H1 (cell line): ENCODE results near the gene RASAL1. TPM values are rescaled to one million over a fixed set of nuclear protein-coding genes. Genes with fewer than 3 reads are reported as not detected.

Experiments
- CHD7 ChIP-seq: fragments of 300-600 bp; sonication (generic); IDR thresholded peaks from 2 replicates; pipeline ENCODE4 v1.7.1; 2012; ENCODE audit warnings: low read length, moderate library complexity, mild to moderate bottlenecking, inconsistent platforms; ENCODE audit not compliant: insufficient replicate concordance
- EP300 ChIP-seq, 2 experiments: IDR thresholded peaks; 1 replicate in 1 of 2; 2 replicates in 1 of 2; pipeline ENCODE4 v1.6.1; 2011 to 2012; ENCODE audit warnings: low read depth in 2 of 2, low read length in 2 of 2, mild to moderate bottlenecking in 2 of 2, borderline replicate concordance in 1 of 2, inconsistent platforms in 1 of 2, moderate library complexity in 1 of 2
- GABPA ChIP-seq: IDR thresholded peaks from 2 replicates; pipeline ENCODE4 v1.6.1; 2011; ENCODE audit warnings: mild to moderate bottlenecking, low read length, moderate library complexity, borderline replicate concordance; ENCODE audit not compliant: insufficient read depth
- KDM4A ChIP-seq: IDR thresholded peaks from one replicate; pipeline ENCODE4 v1.7.1; 2012; ENCODE audit warnings: low read depth, mild to moderate bottlenecking, moderate library complexity, low read length, inconsistent platforms; ENCODE audit not compliant: severe bottlenecking
- NRF1 ChIP-seq: IDR thresholded peaks from 2 replicates; pipeline ENCODE4 v1.6.1; 2011; ENCODE audit warnings: mild to moderate bottlenecking, low read depth, low read length, improper control_type of control experiment
- POLR2AphosphoS5 ChIP-seq: IDR thresholded peaks from 2 replicates; pipeline ENCODE4 v1.6.1; 2011; ENCODE audit warnings: low read depth, low read length
- SIRT6 ChIP-seq: IDR thresholded peaks from one replicate; pipeline ENCODE4 v1.7.1; 2012; ENCODE audit warnings: low read length, inconsistent platforms
- SP2 ChIP-seq: IDR thresholded peaks from 2 replicates; pipeline ENCODE4 v1.6.1; 2012; ENCODE audit warnings: mild to moderate bottlenecking, low read length, inconsistent platforms
- SUZ12 ChIP-seq: fragments of 200-600 bp; sonication (generic); IDR thresholded peaks from 2 replicates; pipeline ENCODE4 v1.6.1; 2012; ENCODE audit warnings: mild to moderate bottlenecking, inconsistent platforms, low read length, moderate library complexity, mixed read lengths
- TAF7 ChIP-seq: optimal IDR thresholded peaks from 2 replicates; pipeline ENCODE3; 2011; ENCODE audit warnings: low read depth, mild to moderate bottlenecking, inconsistent platforms, low read length, moderate library complexity, borderline replicate concordance
- TCF12 ChIP-seq: IDR thresholded peaks from 2 replicates; pipeline ENCODE4 v1.6.1; 2011; ENCODE audit warnings: low read depth, mild to moderate bottlenecking, low read length
- polyA plus RNA-seq, 7 experiments: library from polyadenylated mRNA; depleted of rRNA in 3 of 7; stranded (reverse) in 5 of 7; unstranded in 2 of 7; fragments of >200 nt in 5 of 7; fragments of 200-250 nt in 2 of 7; gene quantifications; 1 replicate in 5 of 7; 2 replicates in 1 of 7; 4 replicates in 1 of 7; pipeline versions ENCODE4 v1.2.1 to v1.2.3, GENCODE V29; 2011 to 2013; ENCODE audit warnings: missing spikeins in 2 of 7, mixed read lengths in 2 of 7
- total RNA-seq: library from RNA; stranded (reverse); fragmentation: NEBNext Ultra II Directional; extraction: Animal tissue kit (Norgen Biotek cat#: 25700); gene quantifications from 2 replicates; pipeline ENCODE4 v1.2.1, GENCODE V29; 2021

RASAL1 gene
- total and polyA plus RNA-seq, 2 of the 8 experiments (the other 6 are each of a cell fraction or from before 2014, with no cell fraction given): 3.7 to 5.0 TPM

GRCh38 chr12:113109360-113109759 is 26.2 kb downstream of the RASAL1 start (continued):
- no peak for TF ChIP-seq CHD7
- no peak for TF ChIP-seq TCF12
- no peak for TF ChIP-seq SUZ12
- no peak for TF ChIP-seq GABPA
- no peak for TF ChIP-seq EP300 (IDR thresholded peaks at IDR 0.05; ENCODE audit: borderline replicate concordance in 1 of 2, low read depth in 2 of 2, low read length in 2 of 2)
- TF ChIP-seq SIRT6: no peak
- TF ChIP-seq SP2: no peak
- TF ChIP-seq TAF7: no peak
- TF ChIP-seq NRF1: no peak
- TF ChIP-seq KDM4A: no peak
- no peak for TF ChIP-seq POLR2AphosphoS5
